Suprapubic skin (tissue), 4 donors: ENCODE data around the gene TTLL5. TPM values are rescaled to one million over a fixed set of nuclear protein-coding genes. Genes with fewer than 3 reads are reported as not detected.

Source experiments
- DNase-seq, 2 donors: peaks; one replicate each; pipeline ENCODE4 v3.0.0-alpha.2; 2019; ENCODE audit warnings: low spot score in 2 of 2
- H3K27ac ChIP-seq: fragments of 200-600 bp; sonication (generic); one replicate; pipeline ENCODE4 v1.5.1; 2019
- H3K27me3 ChIP-seq: fragments of 200-600 bp; sonication (generic); one replicate; pipeline ENCODE4 v1.5.1; 2019
- H3K36me3 ChIP-seq: fragments of 200-600 bp; sonication (generic); one replicate; pipeline ENCODE4 v1.5.1; 2019
- H3K4me1 ChIP-seq: fragments of 200-600 bp; sonication (generic); one replicate; pipeline ENCODE4 v1.5.1; 2019
- H3K4me3 ChIP-seq: fragments of 200-600 bp; sonication (generic); one replicate; pipeline ENCODE4 v1.5.1; 2019; ENCODE audit warnings: mild to moderate bottlenecking
- H3K9me3 ChIP-seq: fragments of 200-600 bp; sonication (generic); one replicate; pipeline ENCODE4 v1.5.1; 2019
- EP300 ChIP-seq: sonication (generic); formaldehyde crosslinking; IDR thresholded peaks from one replicate; pipeline ENCODE4 v1.6.1; 2017; ENCODE audit warnings: antibody characterized with exemption
- POLR2A ChIP-seq, 2 donors: fragments of 450-650 bp; IDR thresholded peaks; one replicate each; pipeline ENCODE4 v1.6.1; 2017; ENCODE audit warnings: antibody characterized with exemption in 2 of 2, mild to moderate bottlenecking in 2 of 2, moderate library complexity in 2 of 2
- POLR2AphosphoS5 ChIP-seq, 3 donors: sonication (generic); formaldehyde crosslinking; IDR thresholded peaks; one replicate each; pipeline ENCODE4 v1.6.1; 2017; ENCODE audit warnings: antibody characterized with exemption in 3 of 3
- WGBS: methylation state at CpG from one replicate; pipeline ENCODE4 v1.1.5; 2018; 5-methylcytosine and 5-hydroxymethylcytosine counted together
- total RNA-seq, 4 donors: library from RNA; depleted of rRNA; stranded (reverse); fragments of >200 nt; gene quantifications; one replicate each; pipeline ENCODE4 v1.1.0, GENCODE V29; 2016
- TF ChIP-seq, protein P1 (sequence below), 2 donors: fragments of 200-600 bp in 1 of 2; fragments of 450-650 bp in 1 of 2; sonication (generic) in 1 of 2; IDR thresholded peaks; one replicate each; pipeline ENCODE4 v1.5.1; 2016 to 2019; ENCODE audit warnings: antibody characterized with exemption in 2 of 2, mild to moderate bottlenecking in 1 of 2, moderate library complexity in 1 of 2

The TTLL5 gene
- total RNA-seq, 4 donors from 2014 or later = 24.4 to 56.4 (median 34.8) TPM

DNA sequence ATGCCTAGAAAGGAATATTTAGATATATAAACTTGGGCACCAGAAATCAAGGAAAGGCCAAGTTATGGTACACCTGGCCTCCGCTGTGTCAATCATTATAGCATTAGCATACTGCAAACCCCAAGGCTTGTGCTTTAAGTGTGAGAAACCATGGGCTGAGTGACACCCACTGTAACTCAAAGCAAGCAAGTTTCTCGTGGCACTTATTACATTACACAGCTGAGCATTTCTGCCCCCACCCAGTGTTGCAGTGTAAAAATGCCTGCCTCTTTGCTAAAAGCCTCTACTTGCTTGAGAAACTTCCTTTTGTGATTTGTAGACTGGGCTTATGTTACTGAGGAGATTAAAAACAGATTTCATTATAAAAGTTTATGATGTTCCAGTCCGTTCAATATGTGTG lies 198.7 kb downstream of the TTLL5 start:
- no peak for TF ChIP-seq POLR2A (IDR thresholded peaks at IDR 0.05)
- TF ChIP-seq EP300 = no peak
- TF ChIP-seq POLR2AphosphoS5 (IDR thresholded peaks at IDR 0.05) = no peak
- TF ChIP-seq, protein P1, sequence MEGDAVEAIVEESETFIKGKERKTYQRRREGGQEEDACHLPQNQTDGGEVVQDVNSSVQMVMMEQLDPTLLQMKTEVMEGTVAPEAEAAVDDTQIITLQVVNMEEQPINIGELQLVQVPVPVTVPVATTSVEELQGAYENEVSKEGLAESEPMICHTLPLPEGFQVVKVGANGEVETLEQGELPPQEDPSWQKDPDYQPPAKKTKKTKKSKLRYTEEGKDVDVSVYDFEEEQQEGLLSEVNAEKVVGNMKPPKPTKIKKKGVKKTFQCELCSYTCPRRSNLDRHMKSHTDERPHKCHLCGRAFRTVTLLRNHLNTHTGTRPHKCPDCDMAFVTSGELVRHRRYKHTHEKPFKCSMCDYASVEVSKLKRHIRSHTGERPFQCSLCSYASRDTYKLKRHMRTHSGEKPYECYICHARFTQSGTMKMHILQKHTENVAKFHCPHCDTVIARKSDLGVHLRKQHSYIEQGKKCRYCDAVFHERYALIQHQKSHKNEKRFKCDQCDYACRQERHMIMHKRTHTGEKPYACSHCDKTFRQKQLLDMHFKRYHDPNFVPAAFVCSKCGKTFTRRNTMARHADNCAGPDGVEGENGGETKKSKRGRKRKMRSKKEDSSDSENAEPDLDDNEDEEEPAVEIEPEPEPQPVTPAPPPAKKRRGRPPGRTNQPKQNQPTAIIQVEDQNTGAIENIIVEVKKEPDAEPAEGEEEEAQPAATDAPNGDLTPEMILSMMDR (IDR thresholded peaks at IDR 0.05) = no peak
- no peak for DNase-seq
- 73% methylated on average over 3 of the region's 3 CpGs for WGBS

GRCh38 chr14:75860561-75861160 lies 199.6 kb downstream of the TTLL5 start:
- TF ChIP-seq EP300 (no peak), POLR2AphosphoS5 (IDR thresholded peaks at IDR 0.05) (no peak), POLR2A (IDR thresholded peaks at IDR 0.05) (no peak)
- TF ChIP-seq, protein P1 (IDR thresholded peaks at IDR 0.05) = no peak
- no peaks in the 10 kb centered on the region for H3K36me3 ChIP-seq
- H3K9me3 ChIP-seq = no peaks in the 10 kb centered on the region
- H3K27me3 ChIP-seq = no peaks in the 10 kb centered on the region
- no peak overlapping the region for H3K27ac ChIP-seq
- no peak overlapping the region for H3K4me3 ChIP-seq
- H3K4me1 ChIP-seq = no peaks in the 10 kb centered on the region
- 92% methylated on average over 5 of the region's 5 CpGs for WGBS
- no peak for DNase-seq

More for the DNA sequence above, 198.7 kb downstream of the TTLL5 start:
- Histone ChIP-seq H3K27ac (no peak overlapping the region), H3K27me3 (no peaks in the 10 kb centered on the region), H3K4me3 (no peak overlapping the region), H3K9me3 (no peaks in the 10 kb centered on the region), H3K36me3 (no peaks in the 10 kb centered on the region), H3K4me1 (no peaks in the 10 kb centered on the region)

- Histone ChIP-seq H3K27me3 (no peaks in the 10 kb centered on the region), H3K36me3 (no peaks in the 10 kb centered on the region), H3K9me3 (no peaks in the 10 kb centered on the region), H3K27ac (no peak overlapping the region), H3K4me3 (no peak overlapping the region), H3K4me1 (no peaks in the 10 kb centered on the region)
- TF ChIP-seq POLR2A (IDR thresholded peaks at IDR 0.05) (no peak), EP300 (no peak), POLR2AphosphoS5 (IDR thresholded peaks at IDR 0.05) (no peak)
- TF ChIP-seq, protein P1 (IDR thresholded peaks at IDR 0.05) = no peak
- WGBS = 78% methylated on average over 4 of the region's 4 CpGs
- no peak for DNase-seq
Observed at GRCh38 chr14:75861161-75861621, 200.1 kb downstream of the TTLL5 start.

- Histone ChIP-seq H3K4me3 (no peak overlapping the region), H3K27me3 (no peaks in the 10 kb centered on the region), H3K4me1 (peaks cover 7% of the 10 kb centered on the region), H3K9me3 (no peaks in the 10 kb centered on the region), H3K27ac (no peak overlapping the region), H3K36me3 (no peaks in the 10 kb centered on the region)
- DNase-seq = no peak
- 89% methylated on average over 2 of the region's 2 CpGs for WGBS
- TF ChIP-seq EP300 = no peak
- no peak for TF ChIP-seq POLR2AphosphoS5 (IDR thresholded peaks at IDR 0.05)
- TF ChIP-seq, protein P1 (IDR thresholded peaks at IDR 0.05) = no peak
- TF ChIP-seq POLR2A (IDR thresholded peaks at IDR 0.05) = no peak
Observed at GRCh38 chr14:75863221-75863620, 202.2 kb downstream of the TTLL5 start.

- Histone ChIP-seq H3K4me1 (peaks cover 17% of the 10 kb centered on the region), H3K36me3 (no peaks in the 10 kb centered on the region), H3K27ac (no peak overlapping the region), H3K4me3 (no peak overlapping the region), H3K27me3 (no peaks in the 10 kb centered on the region), H3K9me3 (no peaks in the 10 kb centered on the region)
- 96% methylated on average over 2 of the region's 2 CpGs for WGBS
- TF ChIP-seq POLR2A (IDR thresholded peaks at IDR 0.05) (no peak), POLR2AphosphoS5 (IDR thresholded peaks at IDR 0.05) (no peak), EP300 (no peak)
- TF ChIP-seq, protein P1 (IDR thresholded peaks at IDR 0.05) = no peak
- no peak for DNase-seq
Observed at GRCh38 chr14:75864352-75864751, 203.3 kb downstream of the TTLL5 start.
